ENCODE results near the gene CNGA4.

Gene CNGA4

GRCh38 chr11:6238902-6239301 is at the start of gene CNGA4:
CNGA4 (plus strand) TSS chr11:6239089; CDS start chr11:6239207, 118 bp downstream.
- Histone ChIP-seq H4K20me1 (ENCODE audit: insufficient read depth, low read length) (no peaks in the 10 kb centered on the region), H3K4me3 (ENCODE audit: low read depth, low read length, poor library complexity, severe bottlenecking) (no peak within 1 kb of the TSS), H3K4me2 (ENCODE audit: low read length) (no peak within 1 kb of the TSS), H3K79me2 (ENCODE audit: insufficient read depth, low read length) (no peaks in the 10 kb centered on the region), H3K27ac (ENCODE audit: low read depth, low read length, poor library complexity, severe bottlenecking) (no peak within 1 kb of the TSS), H2AFZ (ENCODE audit: low read length) (no peak within 1 kb of the TSS), H3K4me1 (ENCODE audit: insufficient read depth, low read length, severe bottlenecking) (peaks cover 8% of the 10 kb centered on the region), H3F3A (ENCODE audit: insufficient read depth, low read length) (no peaks in the 10 kb centered on the region), H3K36me3 (ENCODE audit: insufficient read depth, low read length) (no peaks in the 10 kb centered on the region), H3K9ac (ENCODE audit: low read length) (no peak within 1 kb of the TSS), H3K9me2 (ENCODE audit: low read depth, low read length) (no peaks in the 10 kb centered on the region), H3K9me3 (ENCODE audit: low read length) (no peaks in the 10 kb centered on the region), H3K27me3 (ENCODE audit: insufficient read depth, low read length) (no peaks in the 10 kb centered on the region)
- no peak for TF ChIP-seq EZH2 (IDR thresholded peaks at IDR 0.05; ENCODE audit: borderline replicate concordance, low read length)
- TF ChIP-seq, protein P1, sequence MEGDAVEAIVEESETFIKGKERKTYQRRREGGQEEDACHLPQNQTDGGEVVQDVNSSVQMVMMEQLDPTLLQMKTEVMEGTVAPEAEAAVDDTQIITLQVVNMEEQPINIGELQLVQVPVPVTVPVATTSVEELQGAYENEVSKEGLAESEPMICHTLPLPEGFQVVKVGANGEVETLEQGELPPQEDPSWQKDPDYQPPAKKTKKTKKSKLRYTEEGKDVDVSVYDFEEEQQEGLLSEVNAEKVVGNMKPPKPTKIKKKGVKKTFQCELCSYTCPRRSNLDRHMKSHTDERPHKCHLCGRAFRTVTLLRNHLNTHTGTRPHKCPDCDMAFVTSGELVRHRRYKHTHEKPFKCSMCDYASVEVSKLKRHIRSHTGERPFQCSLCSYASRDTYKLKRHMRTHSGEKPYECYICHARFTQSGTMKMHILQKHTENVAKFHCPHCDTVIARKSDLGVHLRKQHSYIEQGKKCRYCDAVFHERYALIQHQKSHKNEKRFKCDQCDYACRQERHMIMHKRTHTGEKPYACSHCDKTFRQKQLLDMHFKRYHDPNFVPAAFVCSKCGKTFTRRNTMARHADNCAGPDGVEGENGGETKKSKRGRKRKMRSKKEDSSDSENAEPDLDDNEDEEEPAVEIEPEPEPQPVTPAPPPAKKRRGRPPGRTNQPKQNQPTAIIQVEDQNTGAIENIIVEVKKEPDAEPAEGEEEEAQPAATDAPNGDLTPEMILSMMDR (IDR thresholded peaks at IDR 0.05; ENCODE audit: low read length) = no peak

GRCh38 chr11:6191742-6192141 is 47.1 kb upstream of the CNGA4 start:
- Histone ChIP-seq H3K4me3 (ENCODE audit: low read depth, low read length, poor library complexity, severe bottlenecking) (no peak overlapping the region), H3K36me3 (ENCODE audit: insufficient read depth, low read length) (no peaks in the 10 kb centered on the region), H3K27ac (ENCODE audit: low read depth, low read length, poor library complexity, severe bottlenecking) (no peak overlapping the region), H3K9ac (ENCODE audit: low read length) (no peak overlapping the region), H4K20me1 (ENCODE audit: insufficient read depth, low read length) (no peaks in the 10 kb centered on the region), H3K4me1 (ENCODE audit: insufficient read depth, low read length, severe bottlenecking) (no peaks in the 10 kb centered on the region), H3K4me2 (ENCODE audit: low read length) (no peak overlapping the region), H2AFZ (ENCODE audit: low read length) (no peak overlapping the region), H3K27me3 (ENCODE audit: insufficient read depth, low read length) (no peaks in the 10 kb centered on the region), H3K9me3 (ENCODE audit: low read length) (no peaks in the 10 kb centered on the region), H3F3A (ENCODE audit: insufficient read depth, low read length) (no peaks in the 10 kb centered on the region), H3K79me2 (ENCODE audit: insufficient read depth, low read length) (no peaks in the 10 kb centered on the region), H3K9me2 (ENCODE audit: low read depth, low read length) (no peaks in the 10 kb centered on the region)
- TF ChIP-seq EZH2 (IDR thresholded peaks at IDR 0.05; ENCODE audit: borderline replicate concordance, low read length) = no peak
- TF ChIP-seq, protein P1 (IDR thresholded peaks at IDR 0.05; ENCODE audit: low read length) = no peak

DNA sequence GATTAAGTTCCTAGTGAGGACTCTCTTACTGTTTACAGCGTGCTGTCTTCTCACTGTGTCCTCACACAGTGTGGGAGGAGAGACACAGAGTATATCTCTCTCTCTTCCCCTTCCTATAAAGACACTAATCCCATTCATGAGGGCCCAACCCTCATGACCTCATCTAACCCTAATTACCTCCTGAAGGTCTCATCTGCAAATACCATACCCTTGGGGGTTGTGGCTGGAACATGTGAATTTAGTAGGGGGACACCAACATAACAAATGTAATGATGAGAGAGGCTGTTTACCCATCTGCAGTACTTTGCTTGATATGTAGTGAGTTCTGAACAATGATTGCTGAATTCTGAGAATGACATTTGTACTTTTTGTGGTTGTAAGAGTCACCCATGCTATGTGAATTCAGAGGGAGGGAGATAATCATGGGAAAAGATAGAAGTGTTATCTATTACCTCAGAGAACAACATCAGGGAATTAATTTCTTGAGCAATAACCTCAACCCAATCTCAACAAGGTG is 44.8 kb upstream of the CNGA4 start:
- no peak overlapping the region for H3K9ac ChIP-seq (ENCODE audit: low read length)
- no peaks in the 10 kb centered on the region for H4K20me1 ChIP-seq (ENCODE audit: insufficient read depth, low read length)

More for the DNA sequence above, 44.8 kb upstream of the CNGA4 start:
- Histone ChIP-seq H3F3A (ENCODE audit: insufficient read depth, low read length) (no peaks in the 10 kb centered on the region), H3K79me2 (ENCODE audit: insufficient read depth, low read length) (no peaks in the 10 kb centered on the region), H3K4me1 (ENCODE audit: insufficient read depth, low read length, severe bottlenecking) (no peaks in the 10 kb centered on the region), H3K36me3 (ENCODE audit: insufficient read depth, low read length) (no peaks in the 10 kb centered on the region), H3K27ac (ENCODE audit: low read depth, low read length, poor library complexity, severe bottlenecking) (no peak overlapping the region), H3K9me2 (ENCODE audit: low read depth, low read length) (no peaks in the 10 kb centered on the region), H2AFZ (ENCODE audit: low read length) (no peak overlapping the region), H3K4me3 (ENCODE audit: low read depth, low read length, poor library complexity, severe bottlenecking) (no peak overlapping the region), H3K4me2 (ENCODE audit: low read length) (no peak overlapping the region), H3K9me3 (ENCODE audit: low read length) (no peaks in the 10 kb centered on the region), H3K27me3 (ENCODE audit: insufficient read depth, low read length) (no peaks in the 10 kb centered on the region)
- TF ChIP-seq, protein P1 (IDR thresholded peaks at IDR 0.05; ENCODE audit: low read length) = no peak
- no peak for TF ChIP-seq EZH2 (IDR thresholded peaks at IDR 0.05; ENCODE audit: borderline replicate concordance, low read length)

Data from OCI-LY1 (cell line).